Posterior vena cava (tissue), 2 donors: ENCODE measurements around the gene WDR18. TPM values are rescaled to one million over a fixed set of nuclear protein-coding genes. Genes with fewer than 3 reads are reported as not detected.

Source experiments
- DNase-seq: peaks from one replicate; pipeline ENCODE4 v3.0.0-alpha.2; 2020; ENCODE audit warnings: low spot score
- intact Hi-C, 2 donors: fragments of 100-400 bp; cut with DNase I; formaldehyde crosslinking; loops; one replicate each; pipeline versions ENCODE4 v1.14.1 to v1.14.2; 2022 to 2023
- total RNA-seq, 2 donors: library from RNA; stranded (reverse); fragmentation: NEBNext Ultra II Directional; extraction: Animal tissue kit (Norgen Biotek cat#: 25700); gene quantifications; one replicate each; pipeline ENCODE4 v1.2.1, GENCODE V29; 2021
- donor health status: DM: yes; HTN: yes; CAD: no.
- donor health status: DM: yes; HTN: yes; CAD: no.

WDR18 gene
- total RNA-seq, 2 donors from 2014 or later: 13.4 to 17.2 TPM

GRCh38 chr19:1026783-1027649 is 42.9 kb downstream of the WDR18 start:
- DNase-seq: no peak
- intact Hi-C loops: no loop called here

- no peak for DNase-seq
- intact Hi-C loops: no loop called here
Observed at GRCh38 chr19:1027650-1028061, 43.5 kb downstream of the WDR18 start.

DNA sequence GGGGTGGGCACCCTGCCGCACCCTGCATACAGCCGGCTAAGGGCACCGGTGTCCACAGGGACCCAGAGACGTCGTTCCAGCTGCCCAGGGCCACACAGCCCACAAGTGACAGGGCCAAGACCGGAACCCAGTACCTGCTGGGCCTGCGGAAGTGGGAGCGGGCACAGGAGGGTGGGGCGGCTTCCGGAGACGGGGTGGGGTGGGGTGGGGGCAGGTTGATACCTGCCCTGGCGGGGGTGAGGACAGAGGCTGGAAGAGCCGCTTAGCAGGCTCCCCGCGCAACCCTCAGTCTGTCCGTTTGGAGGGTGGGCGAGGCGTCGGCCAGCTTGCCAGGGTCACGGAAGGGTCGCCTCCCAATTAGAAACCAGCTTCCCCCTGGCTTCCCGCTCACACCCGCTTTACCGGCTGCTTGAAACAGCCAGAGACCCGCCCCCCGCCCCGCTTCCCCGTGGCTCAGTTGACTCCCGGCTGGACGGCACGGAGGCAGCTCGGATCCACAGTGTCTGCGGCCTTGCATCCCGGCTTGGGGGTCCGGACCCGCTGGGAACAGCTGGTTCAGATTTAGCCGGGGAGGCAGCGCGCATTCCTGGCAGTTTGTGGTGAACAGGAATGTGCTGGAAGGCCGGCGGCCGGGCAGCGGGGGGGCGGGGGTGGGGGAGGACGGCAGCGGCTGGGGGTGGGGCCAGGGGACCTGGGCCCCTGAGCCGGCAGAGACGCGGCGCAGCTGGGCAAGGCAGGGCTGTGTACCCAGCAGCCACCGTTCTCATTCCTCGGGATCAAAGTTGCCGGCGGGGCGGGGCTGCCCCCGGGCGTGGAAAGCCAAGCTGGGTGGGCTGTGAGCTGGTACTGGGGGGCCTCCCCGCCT is 44.1 kb downstream of the WDR18 start:
- intact Hi-C loops: no loop called here
- DNase-seq: peak; percentile 92

- intact Hi-C loops: no loop called here
- no peak for DNase-seq
Observed at GRCh38 chr19:1032264-1032867, 48.2 kb downstream of the WDR18 start.

GRCh38 chr19:1035998-1036621 is 52.0 kb downstream of the WDR18 start:
- intact Hi-C loops: no loop called here
- no peak for DNase-seq

DNA sequence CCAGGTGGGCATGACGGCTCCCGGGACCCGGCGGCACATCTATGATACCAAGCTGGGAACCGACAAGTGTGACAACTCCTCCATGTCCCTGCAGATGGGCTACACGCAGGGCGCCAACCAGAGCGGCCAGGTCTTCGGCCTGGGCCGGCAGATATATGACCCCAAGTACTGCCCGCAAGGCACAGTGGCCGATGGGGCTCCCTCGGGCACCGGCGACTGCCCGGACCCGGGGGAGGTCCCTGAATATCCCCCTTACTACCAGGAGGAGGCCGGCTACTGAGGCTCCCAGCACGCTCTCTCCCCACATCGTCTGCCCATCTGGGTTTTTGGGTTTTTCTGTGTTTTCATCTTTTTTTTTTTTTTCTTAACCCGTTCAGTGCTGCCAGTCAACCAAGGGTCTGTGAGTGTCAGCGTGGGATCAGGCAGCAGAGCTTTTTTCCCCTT is 53.5 kb downstream of the WDR18 start:
- intact Hi-C loops: no loop called here
- no peak for DNase-seq

DNA sequence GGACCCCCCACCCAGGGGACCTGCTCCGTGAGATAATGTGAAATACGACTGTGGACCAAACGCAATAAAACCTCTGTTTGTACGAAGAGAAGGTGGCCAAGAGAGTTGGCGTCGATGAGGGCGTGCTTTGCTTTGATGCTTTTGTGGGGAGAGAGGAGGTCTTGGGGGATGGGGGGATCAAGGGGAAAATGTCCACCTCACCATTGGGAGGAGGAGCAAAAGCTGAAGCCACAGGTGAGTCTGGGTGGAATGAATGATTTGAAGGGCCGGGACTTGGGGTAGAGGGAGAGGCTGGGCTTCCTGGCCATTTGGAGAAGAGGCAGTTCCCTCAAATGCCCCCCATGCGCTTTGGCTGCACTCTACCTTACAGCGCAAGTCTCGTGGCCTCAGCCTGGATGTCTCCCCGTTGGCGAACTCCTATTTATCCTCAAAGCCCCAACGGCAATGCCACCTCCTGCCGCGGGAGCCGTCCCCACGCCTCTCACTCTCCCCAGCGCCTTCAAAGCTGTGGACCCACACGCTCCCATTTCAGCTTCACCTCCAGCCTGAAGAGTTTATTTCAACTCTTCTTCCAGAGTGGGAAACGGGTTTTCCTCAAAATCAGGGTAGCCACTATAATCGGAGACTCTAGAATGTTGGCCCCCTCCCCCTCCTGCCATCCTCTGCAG is 55.0 kb downstream of the WDR18 start:
- no peak for DNase-seq
- intact Hi-C loops: no loop called here

- DNase-seq: peak; percentile 99
- intact Hi-C loops: no loop called here
Observed at GRCh38 chr19:1039646-1040475, 55.7 kb downstream of the WDR18 start, which contains the start of gene ABCA7. Gene ABCA7 (plus strand): TSS chr19:1040107. CDS start chr19:1041362, 1,255 bp downstream.

- intact Hi-C loops: no loop called here
- peak; percentile 95 for DNase-seq
Observed at GRCh38 chr19:1040476-1041271, 56.5 kb downstream of the WDR18 start.

- intact Hi-C loops: no loop called here
- DNase-seq: no peak
Observed at GRCh38 chr19:1041272-1041834, 57.2 kb downstream of the WDR18 start.

GRCh38 chr19:1041835-1042685 is 57.9 kb downstream of the WDR18 start:
- DNase-seq: no peak
- intact Hi-C loops: no loop called here

GRCh38 chr19:1042689-1043511 is 58.8 kb downstream of the WDR18 start:
- no peak for DNase-seq

More at GRCh38 chr19:1042689-1043511, 58.8 kb downstream of the WDR18 start:
- intact Hi-C loops: no loop called here
